T-helper 9 cell (primary cell): ENCODE measurements around the gene ABCG1.

ENCODE experiments used
- DNase-seq: peaks from one replicate; pipeline ENCODE4 v3.0.0-alpha.2; 2020

ABCG1 gene

GRCh38 chr21:42191696-42192595 lies 27.0 kb upstream of the ABCG1 start:
- DNase-seq, result no peak

GRCh38 chr21:42193131-42193671 lies 25.7 kb upstream of the ABCG1 start:
- DNase-seq, result peak; percentile 49

- DNase-seq, result no peak
Measured at GRCh38 chr21:42193721-42194120, 25.2 kb upstream of the ABCG1 start.

GRCh38 chr21:42194863-42195262 lies 24.1 kb upstream of the ABCG1 start:
- no peak for DNase-seq

GRCh38 chr21:42195378-42196031 lies 23.4 kb upstream of the ABCG1 start:
- DNase-seq, result no peak

- no peak for DNase-seq
Measured at GRCh38 chr21:42198929-42199867, 19.7 kb upstream of the ABCG1 start.

DNA sequence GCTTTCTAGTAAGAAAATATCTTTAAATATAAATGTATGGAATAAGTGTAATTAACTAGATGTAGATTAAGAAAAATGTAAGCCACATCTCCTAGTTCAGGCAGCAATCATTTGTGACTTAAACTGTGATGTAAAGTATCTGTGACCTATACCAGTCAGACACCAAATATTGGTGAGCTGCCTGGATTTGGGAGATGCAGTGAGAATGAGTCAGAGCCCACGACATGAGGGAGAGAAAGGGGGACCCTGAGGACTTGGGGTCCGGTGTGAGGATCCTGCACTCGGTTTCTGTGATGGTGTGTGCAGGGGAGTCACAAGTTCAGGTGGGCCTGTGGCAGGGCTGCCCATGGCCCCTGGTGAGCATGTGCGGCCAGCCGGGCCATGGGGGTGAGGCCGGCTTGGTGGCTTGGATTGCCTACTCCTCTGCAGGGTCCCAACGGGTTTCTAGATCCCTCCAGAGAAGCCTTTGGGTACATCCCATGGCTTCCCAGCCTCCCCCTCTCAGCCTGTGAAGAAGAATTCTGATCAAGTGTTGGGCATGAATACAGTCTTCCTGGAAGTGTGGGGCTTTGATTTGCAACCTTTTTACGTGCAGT lies 19.0 kb upstream of the ABCG1 start:
- no peak for DNase-seq

GRCh38 chr21:42200906-42201614 lies 17.9 kb upstream of the ABCG1 start:
- DNase-seq, result no peak

DNA sequence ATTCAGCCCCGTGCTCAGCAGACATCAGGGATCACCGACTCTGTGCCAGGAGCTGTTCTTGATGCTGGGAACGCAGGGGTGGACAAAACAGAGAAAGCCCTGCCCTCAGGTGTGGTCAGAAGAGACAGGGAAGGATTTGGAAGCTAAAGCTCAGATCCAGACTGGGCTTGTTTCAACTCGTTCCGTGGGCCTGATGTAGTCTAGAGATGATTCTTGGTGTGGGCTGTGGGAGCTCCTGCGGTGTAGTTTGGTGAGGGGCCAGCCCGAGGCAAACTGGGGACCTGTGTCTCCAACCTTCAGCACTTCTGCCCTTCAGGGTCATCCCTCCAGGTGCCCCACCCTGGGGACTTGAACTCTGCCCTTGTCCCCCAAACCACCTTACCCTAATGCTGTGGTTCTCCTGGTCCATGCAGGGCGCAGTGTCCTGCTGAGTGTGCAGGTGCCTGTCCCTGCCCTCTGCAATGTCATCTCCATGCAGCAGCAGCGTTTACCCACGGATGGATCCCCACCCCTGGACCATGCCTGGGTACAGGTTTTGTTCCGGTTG lies 17.3 kb upstream of the ABCG1 start:
- DNase-seq, result no peak

GRCh38 chr21:42202321-42202720 lies 16.6 kb upstream of the ABCG1 start:
- DNase-seq, result no peak

GRCh38 chr21:42203321-42203720 lies 15.6 kb upstream of the ABCG1 start:
- no peak for DNase-seq

- DNase-seq, result no peak
Measured at GRCh38 chr21:42203936-42204335, 15.0 kb upstream of the ABCG1 start.

DNA sequence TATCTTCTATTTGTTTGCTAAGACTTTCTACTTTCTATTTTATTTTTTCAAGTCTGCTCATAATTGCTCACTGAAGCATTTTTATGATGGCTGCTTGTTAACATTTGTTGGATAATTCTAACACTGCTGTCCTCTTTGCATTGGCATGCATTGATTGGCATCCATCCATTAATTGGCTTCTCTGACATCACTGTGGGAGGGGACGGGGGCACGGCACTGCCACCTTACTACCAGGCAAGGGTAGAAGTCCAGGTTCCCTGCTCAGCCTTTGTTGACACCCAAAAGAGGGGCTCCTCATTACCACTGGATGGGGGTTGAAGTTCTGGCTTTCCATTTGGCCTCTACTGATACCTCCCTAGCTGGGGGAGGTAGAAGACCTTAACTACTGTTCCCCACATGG lies 11.5 kb upstream of the ABCG1 start:
- DNase-seq, result no peak

DNA sequence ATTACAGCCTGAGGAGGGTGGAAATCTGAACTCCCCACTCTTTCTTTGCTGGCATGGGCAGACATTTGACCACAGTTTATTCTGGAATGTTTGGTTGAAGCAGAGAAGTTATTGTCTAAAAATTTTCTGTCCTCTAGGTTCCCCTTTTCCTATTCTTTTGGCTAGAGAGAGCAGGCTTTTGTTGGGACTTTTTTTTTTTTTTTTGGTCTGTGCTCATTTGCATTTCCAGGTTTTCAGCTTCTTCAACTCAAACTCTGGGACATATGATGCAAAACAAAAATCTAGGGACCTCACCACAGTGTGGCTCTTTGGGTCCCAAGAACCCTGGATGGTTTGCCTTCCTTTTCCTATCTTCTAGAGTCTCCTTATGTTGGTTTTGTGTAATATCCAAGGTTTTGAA lies 10.9 kb upstream of the ABCG1 start:
- no peak for DNase-seq

DNA sequence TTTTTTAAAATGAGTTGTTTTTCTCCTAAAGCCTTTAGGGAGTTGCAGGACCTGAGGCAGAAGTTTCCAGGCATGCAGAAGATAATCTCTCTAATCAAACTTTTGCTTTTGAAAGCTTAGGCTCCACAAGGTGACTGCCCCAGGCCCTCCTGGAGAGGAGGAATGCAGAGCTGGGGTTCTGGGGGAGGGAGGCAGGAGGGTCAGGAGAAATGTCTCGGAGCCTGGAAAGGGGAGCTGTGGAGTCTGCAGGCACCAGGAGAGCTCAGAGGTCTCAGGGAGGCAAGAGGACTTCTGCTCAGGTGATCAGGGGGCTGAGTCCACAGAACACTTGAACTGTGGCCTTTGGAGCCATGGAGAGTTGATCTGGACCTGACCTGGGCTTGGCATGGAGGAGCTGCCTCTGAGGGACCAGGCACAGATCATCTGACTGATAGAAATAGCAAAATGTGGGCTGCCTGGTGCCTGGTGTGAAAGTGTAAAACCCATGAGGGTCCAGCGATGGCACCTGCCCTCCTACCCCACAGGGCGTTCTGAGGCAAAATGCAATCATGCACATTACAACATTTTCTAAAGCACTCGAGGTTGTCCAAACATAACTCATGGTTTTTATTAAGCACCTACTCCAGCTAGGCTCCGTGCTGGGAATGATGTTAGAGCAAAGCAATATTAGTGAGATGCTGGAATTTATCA lies 10.0 kb upstream of the ABCG1 start:
- no peak for DNase-seq

- no peak for DNase-seq
Measured at GRCh38 chr21:42209801-42210479, 9.0 kb upstream of the ABCG1 start.

DNA sequence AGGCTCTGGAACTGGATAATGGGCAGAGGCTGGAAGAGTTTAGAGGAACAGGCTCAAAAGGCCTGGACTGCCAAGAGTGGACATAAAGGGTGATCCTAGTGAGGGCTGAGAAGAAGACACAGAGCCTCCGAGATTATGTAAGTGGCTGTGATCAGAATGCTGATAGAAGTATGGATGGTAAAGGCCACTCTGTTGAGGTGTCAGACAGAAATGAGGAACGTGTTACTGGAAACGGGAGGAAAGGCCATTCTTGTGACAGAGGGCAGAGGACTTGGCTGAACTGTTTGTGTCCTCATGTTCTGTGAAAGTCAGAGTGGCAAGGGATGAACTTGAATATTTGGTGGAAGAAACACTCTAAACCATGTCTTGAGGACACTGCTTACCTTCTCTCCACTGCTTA lies 6.7 kb upstream of the ABCG1 start:
- DNase-seq, result no peak

- no peak for DNase-seq
Measured at GRCh38 chr21:42213082-42213774, 5.7 kb upstream of the ABCG1 start.

GRCh38 chr21:42214081-42214750 lies 4.7 kb upstream of the ABCG1 start:
- DNase-seq, result no peak
